Right renal pelvis (tissue), 4 donors: ENCODE data around the gene ADAT3. TPM values are rescaled to one million over a fixed set of nuclear protein-coding genes. Genes with fewer than 3 reads are reported as not detected.
A peak's percentile ranks its signal among the peaks of the same experiment; 100 is the strongest.

Source experiments
- DNase-seq, 4 donors: peaks; one replicate each; pipeline ENCODE4 v3.0.0-alpha.2; 2013; ENCODE audit warnings: low read depth in 4 of 4, low spot score in 3 of 4, missing footprints in 1 of 4
- polyA plus RNA-seq, 4 donors: library from polyadenylated mRNA; unstranded; fragments of 120-200 nt; gene quantifications; one replicate each; pipeline ENCODE4 v1.2.1, GENCODE V29; 2013; ENCODE audit not compliant: insufficient read length in 4 of 4

ADAT3 gene
- polyA plus RNA-seq, 4 donors: 1.8 to 4.4 (median 2.2) TPM

GRCh38 chr19:1954532-1954933, 49.3 kb downstream of the ADAT3 start:
- no peak for DNase-seq

GRCh38 chr19:1955171-1956121, 50.2 kb downstream of the ADAT3 start:
- DNase-seq: no peak

- no peak for DNase-seq
Measured at GRCh38 chr19:1956122-1956494, 50.9 kb downstream of the ADAT3 start.

GRCh38 chr19:1956868-1957492, 51.8 kb downstream of the ADAT3 start:
- DNase-seq: no peak

- no peak for DNase-seq
Measured at GRCh38 chr19:1957562-1958248, 52.5 kb downstream of the ADAT3 start.

GRCh38 chr19:1959928-1960589, 54.9 kb downstream of the ADAT3 start:
- DNase-seq: no peak

- peak in 1 of 4 donors; percentile 43 for DNase-seq
Measured at GRCh38 chr19:1961000-1961883, 56.0 kb downstream of the ADAT3 start.

GRCh38 chr19:1962674-1963073, 57.5 kb downstream of the ADAT3 start:
- DNase-seq: no peak

Other genes starting within 250 kb of the ADAT3 start
- under 1 TPM in 2 of 4 donors, not detected in 2; 0.03 TPM for gene ONECUT3, start 151.9 kb upstream of the ADAT3 start, polyA plus RNA-seq
- 1 to 10 TPM in 1 of 4 donors, under 1 TPM in 3; 0.44 to 1.0 (median 0.74) TPM for gene ATP8B3, start 93.1 kb upstream of the ADAT3 start, polyA plus RNA-seq
- gene REXO1, start 56.9 kb upstream of the ADAT3 start, polyA plus RNA-seq: 10 to 100 TPM; 23.5 to 32.9 (median 25.1) TPM
- gene KLF16, start 41.8 kb upstream of the ADAT3 start, polyA plus RNA-seq: 10 to 100 TPM in 1 of 4 donors, 1 to 10 TPM in 3; 6.1 to 12.3 (median 7.1) TPM
- gene ABHD17A, start 19.9 kb upstream of the ADAT3 start, polyA plus RNA-seq: 10 to 100 TPM; 37.8 to 71.5 (median 40.0) TPM
- 10 to 100 TPM; 58.1 to 80.5 (median 73.0) TPM for gene SCAMP4, start within 50 bp of the ADAT3 start, polyA plus RNA-seq
- 10 to 100 TPM; 51.2 to 73.3 (median 58.7) TPM for gene CSNK1G2, start 35.8 kb downstream of the ADAT3 start, polyA plus RNA-seq
- 100 to 1,000 TPM in 2 of 4 donors, 10 to 100 TPM in 2; 86.4 to 114 (median 100) TPM for gene BTBD2, start 110.3 kb downstream of the ADAT3 start, polyA plus RNA-seq
- gene MKNK2, start 145.8 kb downstream of the ADAT3 start, polyA plus RNA-seq: 10 to 100 TPM; 62.2 to 94.8 (median 66.3) TPM
- 10 to 100 TPM; 23.4 to 26.8 (median 25.1) TPM for gene MOB3A, start 190.9 kb downstream of the ADAT3 start, polyA plus RNA-seq
- gene IZUMO4, start 191.5 kb downstream of the ADAT3 start, polyA plus RNA-seq: 1 to 10 TPM; 6.2 to 7.2 (median 7.0) TPM
- 100 to 1,000 TPM in 3 of 4 donors, 10 to 100 TPM in 1; 96.5 to 124 (median 111) TPM for gene AP3D1, start 246.2 kb downstream of the ADAT3 start, polyA plus RNA-seq